Endothelial cell (in vitro differentiated cells): ENCODE results near the gene SPATS2. TPM values are rescaled to one million over a fixed set of nuclear protein-coding genes. Genes with fewer than 3 reads are reported as not detected.

Source experiments
- DNase-seq: peaks from one replicate; pipeline ENCODE4 v3.0.0; 2021; ENCODE audit warnings: low spot score
- H3K27ac Mint-ChIP-seq: one replicate; pipeline ENCODE4 v1.8.0; 2021; ENCODE audit warnings: mixed read lengths, inconsistent platforms; ENCODE audit not compliant: unreplicated experiment
- H3K27me3 Mint-ChIP-seq: one replicate; pipeline ENCODE4 v1.8.0; 2021; ENCODE audit warnings: mild to moderate bottlenecking, moderate library complexity, mixed read lengths, inconsistent platforms; ENCODE audit not compliant: unreplicated experiment
- H3K36me3 Mint-ChIP-seq: one replicate; pipeline ENCODE4 v1.8.0; 2021; ENCODE audit warnings: mild to moderate bottlenecking, low read depth, mixed read lengths, inconsistent platforms; ENCODE audit not compliant: unreplicated experiment
- H3K4me1 Mint-ChIP-seq: one replicate; pipeline ENCODE4 v1.8.0; 2021; ENCODE audit warnings: mild to moderate bottlenecking, mixed read lengths, inconsistent platforms; ENCODE audit not compliant: unreplicated experiment
- H3K4me3 Mint-ChIP-seq: one replicate; pipeline ENCODE4 v1.8.0; 2021; ENCODE audit warnings: mild to moderate bottlenecking, mixed read lengths, inconsistent platforms; ENCODE audit not compliant: unreplicated experiment
- H3K9me3 Mint-ChIP-seq: one replicate; pipeline ENCODE4 v1.8.0; 2021; ENCODE audit warnings: mixed read lengths, inconsistent platforms; ENCODE audit not compliant: unreplicated experiment
- total RNA-seq: library from RNA; stranded (reverse); fragmentation: NEBNext Ultra II Directional; extraction: Animal tissue kit (Norgen Biotek cat#: 25700); gene quantifications from one replicate; pipeline ENCODE4 v1.2.1, GENCODE V29; 2021; ENCODE audit not compliant: unreplicated experiment
- TF ChIP-seq, protein P1 (sequence below): fragments of 200-600 bp; sonication (generic); IDR thresholded peaks from one replicate; pipeline ENCODE4 v1.5.0; 2021; ENCODE audit warnings: antibody characterized with exemption; ENCODE audit not compliant: unreplicated experiment

Gene SPATS2
- total RNA-seq, 1 donor from 2014 or later: 37.3 TPM

DNA sequence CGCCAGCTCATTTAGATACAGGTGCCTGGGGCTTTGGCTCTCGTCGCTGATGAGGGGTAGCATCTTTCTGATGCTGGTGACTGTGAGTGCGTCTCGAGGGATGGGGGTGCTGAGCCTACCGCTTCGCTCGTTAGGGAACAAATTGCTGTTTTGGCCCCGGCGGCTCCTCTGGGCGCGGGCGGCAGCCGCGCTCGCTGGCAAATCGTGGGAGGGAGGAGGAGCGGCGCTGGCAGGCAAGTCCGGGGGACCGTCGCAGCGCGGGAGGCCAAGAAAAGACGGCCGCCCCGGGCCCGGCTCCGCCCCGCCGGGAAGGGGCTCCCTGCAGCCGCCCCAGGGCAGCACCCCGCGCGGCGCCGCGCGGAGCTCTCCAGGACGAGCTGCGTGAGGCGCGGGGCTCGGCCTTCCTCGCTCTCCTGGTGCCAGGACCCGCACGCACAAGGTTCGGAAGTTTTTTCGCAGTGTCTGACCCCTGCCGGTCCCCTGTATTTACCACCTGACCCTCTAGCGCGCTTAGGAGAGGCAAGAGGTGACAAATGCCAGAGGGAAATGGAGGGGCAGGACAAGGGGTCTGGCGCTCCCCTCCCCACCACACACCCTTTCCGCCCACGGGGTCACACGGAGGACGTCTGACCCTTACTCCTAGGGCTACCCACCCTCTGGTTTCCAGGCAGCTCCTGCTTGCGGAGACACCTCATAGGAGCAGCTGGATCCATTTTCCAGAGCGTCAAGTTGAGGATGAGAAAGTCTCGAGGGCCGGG, 170.7 kb downstream of the SPATS2 start:
- no peak for DNase-seq
- Mint-ChIP-seq H3K36me3 (no peaks in the 10 kb centered on the region), H3K4me3 (no peak overlapping the region), H3K27ac (no peak overlapping the region), H3K27me3 (peaks cover 36% of the 10 kb centered on the region), H3K9me3 (no peaks in the 10 kb centered on the region), H3K4me1 (peaks cover 14% of the 10 kb centered on the region)
- TF ChIP-seq, protein P1, sequence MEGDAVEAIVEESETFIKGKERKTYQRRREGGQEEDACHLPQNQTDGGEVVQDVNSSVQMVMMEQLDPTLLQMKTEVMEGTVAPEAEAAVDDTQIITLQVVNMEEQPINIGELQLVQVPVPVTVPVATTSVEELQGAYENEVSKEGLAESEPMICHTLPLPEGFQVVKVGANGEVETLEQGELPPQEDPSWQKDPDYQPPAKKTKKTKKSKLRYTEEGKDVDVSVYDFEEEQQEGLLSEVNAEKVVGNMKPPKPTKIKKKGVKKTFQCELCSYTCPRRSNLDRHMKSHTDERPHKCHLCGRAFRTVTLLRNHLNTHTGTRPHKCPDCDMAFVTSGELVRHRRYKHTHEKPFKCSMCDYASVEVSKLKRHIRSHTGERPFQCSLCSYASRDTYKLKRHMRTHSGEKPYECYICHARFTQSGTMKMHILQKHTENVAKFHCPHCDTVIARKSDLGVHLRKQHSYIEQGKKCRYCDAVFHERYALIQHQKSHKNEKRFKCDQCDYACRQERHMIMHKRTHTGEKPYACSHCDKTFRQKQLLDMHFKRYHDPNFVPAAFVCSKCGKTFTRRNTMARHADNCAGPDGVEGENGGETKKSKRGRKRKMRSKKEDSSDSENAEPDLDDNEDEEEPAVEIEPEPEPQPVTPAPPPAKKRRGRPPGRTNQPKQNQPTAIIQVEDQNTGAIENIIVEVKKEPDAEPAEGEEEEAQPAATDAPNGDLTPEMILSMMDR: no peak

DNA sequence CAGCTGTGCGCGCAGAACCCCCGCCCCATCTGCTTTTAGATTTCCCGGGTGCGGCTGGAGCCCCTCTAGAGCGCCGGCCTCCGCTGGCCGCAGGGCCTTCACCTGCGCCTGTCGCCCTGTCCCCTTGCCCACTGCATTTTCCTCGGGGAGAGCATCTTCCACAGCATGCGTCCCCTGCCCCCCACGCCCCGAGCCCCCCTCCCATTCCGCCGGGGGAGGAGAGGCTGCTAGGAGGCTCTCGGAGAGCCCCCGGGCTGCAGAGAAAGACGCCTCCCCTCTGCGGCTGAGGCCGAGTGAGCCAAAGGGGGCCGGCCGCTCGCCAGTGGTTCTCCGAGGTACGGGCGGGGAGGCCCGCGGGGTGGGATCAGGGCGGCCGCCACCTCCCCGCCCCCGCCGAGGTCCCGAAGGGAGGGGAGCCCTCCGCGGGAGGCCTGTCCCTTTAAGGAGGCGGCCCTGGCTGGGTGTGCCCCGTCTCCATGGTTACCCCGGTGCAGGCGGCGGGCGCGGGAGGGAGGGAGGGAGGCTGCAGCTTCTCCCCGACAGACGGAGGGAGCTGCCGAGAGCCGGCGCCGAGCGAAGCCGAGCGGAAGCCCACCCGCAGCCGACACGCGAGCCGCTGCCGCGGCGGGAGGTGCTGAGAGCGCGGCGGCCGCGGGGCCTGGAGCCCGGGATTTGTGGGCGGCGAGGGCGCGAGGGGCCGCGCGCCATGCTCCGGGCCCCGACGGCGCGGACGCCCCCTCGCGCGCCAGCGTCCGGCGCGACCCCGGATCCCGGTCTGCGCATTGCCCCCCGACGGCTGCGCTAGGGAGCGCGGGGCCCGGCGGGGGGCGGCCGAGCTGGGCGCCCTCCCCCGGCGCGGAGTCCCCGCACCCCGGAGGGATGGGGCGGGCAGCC, 171.5 kb downstream of the SPATS2 start, which contains the start of gene KCNH3:
Gene KCNH3, plus strand, starts transcription at position 521 of the 894 bp plus-strand sequence. CDS start 387 bp downstream, outside the sequence.
- Mint-ChIP-seq H3K27ac (no peak within 1 kb of the TSS), H3K27me3 (peaks cover 43% of the 10 kb centered on the region), H3K4me1 (peaks cover 14% of the 10 kb centered on the region), H3K4me3 (no peak within 1 kb of the TSS), H3K9me3 (no peaks in the 10 kb centered on the region), H3K36me3 (no peaks in the 10 kb centered on the region)
- DNase-seq: peak; percentile 60
- TF ChIP-seq, protein P1: no peak

DNA sequence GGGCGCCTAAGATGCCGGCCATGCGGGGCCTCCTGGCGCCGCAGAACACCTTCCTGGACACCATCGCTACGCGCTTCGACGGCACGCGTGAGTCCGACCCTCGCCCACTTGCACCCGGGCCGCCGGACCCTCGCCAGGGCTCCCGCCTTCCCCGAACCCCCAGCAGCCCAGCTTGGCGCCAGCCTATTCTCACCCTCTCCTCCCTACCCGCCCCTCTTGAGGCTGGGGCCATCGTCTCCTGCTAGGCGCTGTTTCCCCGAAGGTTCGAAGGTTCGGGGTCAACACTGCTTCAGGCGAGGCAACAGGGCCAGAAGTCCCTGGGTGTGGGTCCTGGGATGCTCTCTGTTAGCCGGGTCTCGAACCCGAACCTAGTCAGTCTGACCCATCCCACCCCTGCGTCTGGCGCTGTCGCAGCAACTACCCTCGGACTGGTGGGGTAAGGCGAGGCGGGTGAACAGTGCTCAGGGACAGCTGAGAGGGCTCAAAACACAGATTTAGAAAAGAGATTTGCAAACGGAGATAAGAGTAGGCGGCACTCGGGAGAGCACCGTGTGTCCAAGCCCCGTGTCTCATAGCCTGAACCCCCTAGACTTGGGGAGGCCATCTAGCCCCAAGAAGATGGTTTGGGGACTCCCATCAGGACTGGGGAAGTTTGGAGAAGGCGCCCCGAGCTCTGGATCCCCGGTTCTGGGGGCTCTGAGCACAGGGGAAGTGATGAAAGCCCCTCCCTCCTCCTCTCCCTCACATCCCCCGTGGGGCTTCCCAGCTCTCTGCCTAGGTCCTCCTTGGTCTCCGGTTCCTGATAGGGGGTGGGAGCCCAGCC, 172.4 kb downstream of the SPATS2 start:
- H3K4me1 Mint-ChIP-seq: peaks cover 17% of the 10 kb centered on the region
- TF ChIP-seq, protein P1: no peak
- H3K27ac Mint-ChIP-seq: no peak overlapping the region
- H3K4me3 Mint-ChIP-seq: no peak overlapping the region
- DNase-seq: no peak
- no peaks in the 10 kb centered on the region for H3K9me3 Mint-ChIP-seq
- H3K36me3 Mint-ChIP-seq: peaks cover 1% of the 10 kb centered on the region
- peaks cover 47% of the 10 kb centered on the region for H3K27me3 Mint-ChIP-seq

DNA sequence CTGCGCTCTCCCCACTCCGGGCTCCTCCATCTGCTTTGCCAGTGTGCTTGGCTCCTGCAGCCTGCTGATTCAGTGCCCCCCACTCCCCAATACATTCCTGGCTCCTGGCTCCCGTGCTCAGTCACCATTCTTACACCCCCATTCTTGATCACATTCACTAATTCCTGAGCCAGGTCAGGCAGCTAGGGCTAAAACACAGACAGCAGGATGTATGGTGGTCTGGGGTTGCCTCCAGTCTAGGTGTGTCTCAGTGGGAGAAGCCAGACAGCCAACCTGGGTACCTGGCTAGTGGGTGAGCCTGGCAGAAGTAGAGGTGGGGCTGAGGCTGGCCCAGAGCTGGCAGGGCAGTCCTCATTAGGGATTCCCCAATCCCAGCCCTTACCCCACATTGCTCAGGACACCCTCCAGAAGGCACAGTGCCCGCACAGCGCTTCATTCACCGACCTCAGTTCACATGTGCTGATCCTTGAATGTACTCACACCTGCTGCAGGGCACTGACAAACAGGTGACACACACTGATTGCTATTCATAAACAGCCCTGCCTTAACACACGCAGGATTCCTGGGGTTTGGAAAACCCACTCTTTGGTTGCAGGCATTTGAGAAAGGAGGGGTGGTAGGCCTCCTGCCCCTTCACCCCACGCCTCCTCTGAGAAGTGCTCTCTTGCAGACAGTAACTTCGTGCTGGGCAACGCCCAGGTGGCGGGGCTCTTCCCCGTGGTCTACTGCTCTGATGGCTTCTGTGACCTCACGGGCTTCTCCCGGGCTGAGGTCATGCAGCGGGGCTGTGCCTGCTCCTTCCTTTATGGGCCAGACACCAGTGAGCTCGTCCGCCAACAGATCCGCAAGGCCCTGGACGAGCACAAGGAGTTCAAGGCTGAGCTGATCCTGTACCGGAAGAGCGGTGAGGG, 173.2 kb downstream of the SPATS2 start:
- H3K4me1 Mint-ChIP-seq: peaks cover 20% of the 10 kb centered on the region
- peak overlapping the region; percentile 1 for H3K27ac Mint-ChIP-seq
- no peak for DNase-seq
- TF ChIP-seq, protein P1: no peak
- peaks cover 6% of the 10 kb centered on the region for H3K36me3 Mint-ChIP-seq
- no peaks in the 10 kb centered on the region for H3K9me3 Mint-ChIP-seq
- H3K4me3 Mint-ChIP-seq: no peak overlapping the region
- H3K27me3 Mint-ChIP-seq: peaks cover 49% of the 10 kb centered on the region
